Parathyroid adenoma (tissue), 2 donors: ENCODE measurements around the gene DSCAML1.

Experiments used
- H2AFZ ChIP-seq: fragments of 300-600 bp; sonication (generic); one replicate; pipeline ENCODE4 v1.7.0; 2017; ENCODE audit warnings: antibody characterized with exemption, mild to moderate bottlenecking
- H3K27ac ChIP-seq: fragments of 300-600 bp; sonication (generic); one replicate; pipeline ENCODE4 v1.7.0; 2017
- H3K27me3 ChIP-seq: fragments of 300-600 bp; sonication (generic); one replicate; pipeline ENCODE4 v1.7.0; 2017; ENCODE audit warnings: low read length; ENCODE audit not compliant: control insufficient read depth, insufficient read depth
- H3K36me3 ChIP-seq: fragments of 300-600 bp; sonication (generic); one replicate; pipeline ENCODE4 v1.7.0; 2017; ENCODE audit warnings: low read length; ENCODE audit not compliant: control insufficient read depth, insufficient read depth
- H3K4me1 ChIP-seq: fragments of 300-600 bp; sonication (generic); one replicate; pipeline ENCODE4 v1.7.0; 2017; ENCODE audit warnings: control low read depth
- H3K4me2 ChIP-seq: fragments of 300-600 bp; sonication (generic); one replicate; pipeline ENCODE4 v1.7.0; 2017; ENCODE audit warnings: low read length
- H3K4me3 ChIP-seq: fragments of 300-600 bp; sonication (generic); one replicate; pipeline ENCODE4 v1.7.0; 2017; ENCODE audit warnings: low read depth, low read length
- H3K79me2 ChIP-seq: fragments of 300-600 bp; sonication (generic); one replicate; pipeline ENCODE4 v1.7.0; 2017; ENCODE audit warnings: control low read depth
- H3K9ac ChIP-seq: fragments of 300-600 bp; sonication (generic); one replicate; pipeline ENCODE4 v1.7.0; 2017; ENCODE audit warnings: mild to moderate bottlenecking
- H3K9me3 ChIP-seq: fragments of 300-600 bp; sonication (generic); one replicate; pipeline ENCODE4 v1.7.0; 2017; ENCODE audit warnings: low read length; ENCODE audit not compliant: control insufficient read depth
- CTCF ChIP-seq: fragments of 300-600 bp; sonication (generic); IDR thresholded peaks from one replicate; pipeline ENCODE4 v1.7.0; 2017; ENCODE audit warnings: antibody characterized with exemption, mild to moderate bottlenecking
- donor health status: primary hyperparathyroidism.

DSCAML1 gene

DNA sequence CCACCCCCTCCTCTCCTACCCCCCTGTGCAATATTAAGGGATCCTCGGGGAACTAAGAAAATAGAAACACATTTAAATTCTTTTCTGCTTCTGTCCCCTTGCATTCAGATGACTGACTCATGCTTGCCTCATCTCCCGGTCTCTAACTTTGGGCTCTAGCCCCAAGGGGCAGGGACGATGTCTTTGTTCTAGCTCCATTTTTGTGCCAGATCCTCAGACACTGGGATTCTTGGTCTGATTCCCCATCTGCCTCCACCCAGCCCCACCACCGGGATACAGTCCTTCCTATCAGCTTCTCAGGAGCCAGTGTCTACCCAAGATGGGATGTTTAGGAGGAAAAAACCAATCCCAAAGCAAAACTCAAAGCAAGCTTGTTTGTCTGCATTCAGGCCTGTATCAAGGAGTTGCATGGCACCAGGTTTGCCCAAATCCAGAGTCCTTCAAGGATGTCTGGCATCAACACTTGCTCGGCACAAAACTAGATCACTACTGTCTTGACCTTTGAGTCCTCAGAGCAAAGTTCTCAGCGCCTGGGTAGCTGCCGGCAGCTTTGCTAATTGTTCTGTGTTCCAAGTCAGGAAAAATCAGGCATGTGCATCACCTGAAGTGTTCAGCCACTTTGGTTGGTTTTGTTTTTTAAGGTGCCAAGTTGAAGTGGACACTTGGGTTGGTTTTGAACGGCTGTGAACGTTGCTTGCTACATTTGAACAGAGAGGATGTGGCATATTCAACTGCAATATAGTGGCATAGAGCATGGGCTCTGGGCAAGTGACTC lies 212.8 kb downstream of the DSCAML1 start:
- Histone ChIP-seq H3K27me3 (no peaks in the 10 kb centered on the region), H2AFZ (no peak overlapping the region), H3K9ac (no peak overlapping the region), H3K36me3 (no peaks in the 10 kb centered on the region), H3K4me3 (no peak overlapping the region), H3K79me2 (no peaks in the 10 kb centered on the region), H3K27ac (no peak overlapping the region), H3K9me3 (no peaks in the 10 kb centered on the region), H3K4me1 (no peaks in the 10 kb centered on the region), H3K4me2 (no peak overlapping the region)
- no peak for TF ChIP-seq CTCF

DNA sequence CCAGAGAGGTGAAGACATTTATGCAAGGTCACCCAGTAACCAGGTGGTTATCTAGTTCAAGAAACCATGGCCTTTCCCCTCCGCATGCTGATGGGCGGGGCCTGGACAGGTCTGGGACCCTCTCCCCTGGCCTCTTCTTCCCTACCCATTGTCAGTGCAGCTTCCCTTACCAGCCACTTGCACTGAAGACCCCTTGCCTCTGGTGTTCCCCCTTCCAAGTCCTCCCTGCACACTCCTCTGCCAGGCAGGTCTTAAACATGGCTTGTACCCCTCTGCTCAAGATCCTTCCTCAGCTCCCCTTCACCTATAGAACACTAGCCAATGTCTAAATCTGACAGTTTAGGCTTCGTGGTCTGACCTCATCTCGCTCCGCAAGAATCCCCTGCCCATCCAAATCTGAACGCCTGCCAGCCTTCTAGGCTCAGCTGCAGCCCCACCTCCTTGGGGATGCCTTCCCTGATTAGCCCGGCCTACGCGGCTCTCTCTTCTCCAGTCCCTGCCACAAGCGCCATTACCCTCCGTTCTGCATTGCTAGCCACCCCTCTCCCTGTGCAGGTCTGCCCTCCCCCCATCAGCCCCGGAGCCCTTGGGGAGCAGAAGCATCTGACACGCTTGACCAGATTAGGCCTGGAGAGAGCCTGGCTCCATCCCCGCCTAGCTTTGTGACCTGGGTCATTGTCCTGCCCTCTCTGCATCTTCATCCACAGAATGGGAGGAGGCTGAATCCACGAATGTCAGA lies 213.8 kb downstream of the DSCAML1 start:
- no peak overlapping the region for H3K9ac ChIP-seq
- H3K4me1 ChIP-seq, result no peaks in the 10 kb centered on the region
- no peak overlapping the region for H3K4me3 ChIP-seq
- no peak overlapping the region for H3K4me2 ChIP-seq
- no peak for TF ChIP-seq CTCF
- H3K79me2 ChIP-seq, result no peaks in the 10 kb centered on the region
- H3K36me3 ChIP-seq, result no peaks in the 10 kb centered on the region
- H3K9me3 ChIP-seq, result no peaks in the 10 kb centered on the region
- no peak overlapping the region for H3K27ac ChIP-seq
- no peaks in the 10 kb centered on the region for H3K27me3 ChIP-seq
- H2AFZ ChIP-seq, result no peak overlapping the region

- Histone ChIP-seq H3K79me2 (no peaks in the 10 kb centered on the region), H3K4me2 (no peak overlapping the region), H3K27ac (no peak overlapping the region), H3K9me3 (no peaks in the 10 kb centered on the region), H2AFZ (no peak overlapping the region), H3K9ac (no peak overlapping the region), H3K4me1 (no peaks in the 10 kb centered on the region), H3K36me3 (no peaks in the 10 kb centered on the region), H3K4me3 (no peak overlapping the region), H3K27me3 (no peaks in the 10 kb centered on the region)
- TF ChIP-seq CTCF, result no peak
These were observed 214.6 kb downstream of the DSCAML1 start for GRCh38 chr11:117582433-117582832.

DNA sequence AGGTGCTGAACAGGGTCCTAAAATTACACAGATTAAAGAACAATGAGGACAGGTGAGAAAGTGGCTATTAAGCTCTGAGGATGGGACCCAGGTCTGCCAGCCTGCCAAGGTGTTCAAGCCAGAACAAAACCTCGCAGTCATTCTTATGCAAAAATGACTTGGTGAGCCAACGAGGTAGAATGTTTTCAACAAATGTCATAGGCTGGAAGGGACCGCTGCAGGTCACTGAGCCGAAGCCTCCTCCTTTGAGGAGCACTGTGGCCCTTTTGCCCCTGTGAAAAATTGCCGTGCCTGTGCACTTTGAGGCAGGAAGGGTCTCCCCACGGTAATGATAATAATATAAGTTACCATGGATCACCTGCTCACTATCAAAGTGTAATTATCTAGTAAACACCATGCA lies 216.2 kb downstream of the DSCAML1 start:
- no peaks in the 10 kb centered on the region for H3K79me2 ChIP-seq
- no peaks in the 10 kb centered on the region for H3K9me3 ChIP-seq
- no peak overlapping the region for H2AFZ ChIP-seq
- H3K4me3 ChIP-seq, result no peak overlapping the region
- H3K9ac ChIP-seq, result no peak overlapping the region
- no peak overlapping the region for H3K4me2 ChIP-seq
- no peak overlapping the region for H3K27ac ChIP-seq
- no peak for TF ChIP-seq CTCF
- H3K4me1 ChIP-seq, result no peaks in the 10 kb centered on the region
- H3K27me3 ChIP-seq, result no peaks in the 10 kb centered on the region
- H3K36me3 ChIP-seq, result no peaks in the 10 kb centered on the region
